B cell (primary cell): ENCODE data around the gene CEP131.

ENCODE experiments used
- EZH2 ChIP-seq: IDR thresholded peaks from 2 replicates; pipeline ENCODE4 v1.6.1; 2012; ENCODE audit warnings: borderline replicate concordance, low read depth, mild to moderate bottlenecking, moderate library complexity, low read length; ENCODE audit not compliant: insufficient read depth, poor library complexity, severe bottlenecking
- TF ChIP-seq, protein P1 (sequence below): fragments of 200-600 bp; IDR thresholded peaks from one replicate; pipeline ENCODE4 v1.8.0; 2022; ENCODE audit warnings: antibody characterized with exemption, mild to moderate bottlenecking

DNA sequence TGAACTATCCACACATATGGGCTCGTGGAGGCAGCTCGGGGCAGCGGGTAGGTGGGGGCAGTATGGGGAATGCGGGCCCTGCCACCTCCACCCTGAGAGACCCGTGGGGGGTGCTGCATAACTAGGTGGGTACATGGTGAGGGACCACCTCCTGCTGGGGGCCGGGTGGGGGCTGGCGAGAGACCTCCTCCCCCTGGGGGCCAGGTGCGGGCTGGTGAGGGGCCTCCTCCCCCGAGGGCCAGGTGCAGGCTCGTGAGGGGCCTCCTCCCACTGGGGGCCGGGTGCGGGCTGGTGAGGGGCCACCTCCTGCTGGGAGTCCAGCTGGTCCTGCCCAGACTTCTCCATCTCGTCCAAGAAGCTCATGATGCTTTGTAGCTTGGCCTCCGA is 25.4 kb downstream of the CEP131 start:
- TF ChIP-seq, protein P1, sequence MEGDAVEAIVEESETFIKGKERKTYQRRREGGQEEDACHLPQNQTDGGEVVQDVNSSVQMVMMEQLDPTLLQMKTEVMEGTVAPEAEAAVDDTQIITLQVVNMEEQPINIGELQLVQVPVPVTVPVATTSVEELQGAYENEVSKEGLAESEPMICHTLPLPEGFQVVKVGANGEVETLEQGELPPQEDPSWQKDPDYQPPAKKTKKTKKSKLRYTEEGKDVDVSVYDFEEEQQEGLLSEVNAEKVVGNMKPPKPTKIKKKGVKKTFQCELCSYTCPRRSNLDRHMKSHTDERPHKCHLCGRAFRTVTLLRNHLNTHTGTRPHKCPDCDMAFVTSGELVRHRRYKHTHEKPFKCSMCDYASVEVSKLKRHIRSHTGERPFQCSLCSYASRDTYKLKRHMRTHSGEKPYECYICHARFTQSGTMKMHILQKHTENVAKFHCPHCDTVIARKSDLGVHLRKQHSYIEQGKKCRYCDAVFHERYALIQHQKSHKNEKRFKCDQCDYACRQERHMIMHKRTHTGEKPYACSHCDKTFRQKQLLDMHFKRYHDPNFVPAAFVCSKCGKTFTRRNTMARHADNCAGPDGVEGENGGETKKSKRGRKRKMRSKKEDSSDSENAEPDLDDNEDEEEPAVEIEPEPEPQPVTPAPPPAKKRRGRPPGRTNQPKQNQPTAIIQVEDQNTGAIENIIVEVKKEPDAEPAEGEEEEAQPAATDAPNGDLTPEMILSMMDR: no peak
- no peak for TF ChIP-seq EZH2
